Lung (tissue), 12 donors: Measurements from ENCODE around the gene ZHX3. TPM values are rescaled to one million over a fixed set of nuclear protein-coding genes. Genes with fewer than 3 reads are reported as not detected.

ENCODE experiments used
- ATAC-seq: fragments of 200-7000 bp; cut with Tn5 transposase; one replicate; pipeline ENCODE4 v1.9.1; 2020; ENCODE audit warnings: moderate number of reproducible peaks; ENCODE audit not compliant: insufficient read depth, low FRiP score
- DNase-seq, 3 donors: peaks; one replicate each; pipeline ENCODE4 v3.0.0-alpha.2; 2013 to 2017
- H3K27ac ChIP-seq, 2 donors: one replicate each; pipeline ENCODE4 v1.5.1; 2013; ENCODE audit warnings: mild to moderate bottlenecking in 2 of 2, moderate library complexity in 2 of 2, control low read depth in 1 of 2, inconsistent platforms in 1 of 2, low read depth in 1 of 2, low read length in 1 of 2
- H3K27me3 ChIP-seq, 3 donors: one replicate each; pipeline ENCODE4 v1.5.1; 2013; ENCODE audit warnings: low read length in 2 of 3; ENCODE audit not compliant: control insufficient read depth in 3 of 3, insufficient read depth in 3 of 3
- H3K36me3 ChIP-seq, 4 donors: one replicate each; pipeline ENCODE4 v1.5.1; 2013; ENCODE audit warnings: low read length in 4 of 4, mild to moderate bottlenecking in 1 of 4, moderate library complexity in 1 of 4; ENCODE audit not compliant: control insufficient read depth in 4 of 4, insufficient read depth in 4 of 4
- H3K4me1 ChIP-seq, 5 donors: one replicate each; pipeline ENCODE4 v1.5.1; 2013; ENCODE audit warnings: low read length in 5 of 5, mild to moderate bottlenecking in 2 of 5, moderate library complexity in 1 of 5; ENCODE audit not compliant: control insufficient read depth in 5 of 5, insufficient read depth in 5 of 5
- H3K4me3 ChIP-seq: one replicate; pipeline ENCODE4 v1.5.1; 2013; ENCODE audit warnings: mild to moderate bottlenecking, control low read depth, moderate library complexity
- H3K9ac ChIP-seq, 2 donors: one replicate each; pipeline ENCODE4 v1.5.1; 2013; ENCODE audit warnings: low read length in 2 of 2, control low read depth in 1 of 2; ENCODE audit not compliant: insufficient read depth in 1 of 2
- H3K9me3 ChIP-seq, 4 donors: one replicate each; pipeline ENCODE4 v1.5.1; 2013; ENCODE audit warnings: low read length in 3 of 4, mild to moderate bottlenecking in 1 of 4, moderate library complexity in 1 of 4; ENCODE audit not compliant: control insufficient read depth in 4 of 4, insufficient read depth in 3 of 4
- CTCF ChIP-seq: IDR thresholded peaks from 2 replicates; pipeline ENCODE4 v1.5.1; 2012; ENCODE audit warnings: mild to moderate bottlenecking; ENCODE audit errors: control extremely low read depth, extremely low read depth
- WGBS, 2 donors: extraction: QIAGEN DNeasy Blood & Tissue Kit; methylation state at CpG; one replicate each; pipeline ENCODE4 v1.1.7; 2013; 5-methylcytosine and 5-hydroxymethylcytosine counted together
- polyA plus RNA-seq, 2 donors: library from polyadenylated mRNA; stranded (reverse); fragments of 200-250 nt; gene quantifications; one replicate each; pipeline ENCODE4 v1.2.1, GENCODE V29; 2013
- total RNA-seq, 2 donors: library from RNA; depleted of rRNA in 1 of 2; stranded (reverse); fragments of >200 nt in 1 of 2; gene quantifications; one replicate each; pipeline ENCODE4 v1.2.1, GENCODE V29; 2014 to 2021
- donor health status: control.
- donor health status: control.
- donor health status: Bipolar disorder and iron deficiency.
- donor health status: healthy.
- donor health status: DM: yes; HTN: yes; CAD: no.

Gene ZHX3
- total and polyA plus RNA-seq, 4 donors = 8.3 to 48.2 (median 18.0) TPM

- Histone ChIP-seq H3K27me3 (no peaks in the 10 kb centered on the region), H3K9ac (no peak overlapping the region), H3K4me3 (no peak overlapping the region), H3K4me1 (peaks cover 0 to 13% (median 0%) of the 10 kb centered on the region in 5 donors), H3K36me3 (peaks cover 0 to 3% (median 0%) of the 10 kb centered on the region in 4 donors), H3K27ac (no peak overlapping the region), H3K9me3 (no peaks in the 10 kb centered on the region)
- no peak for TF ChIP-seq CTCF
- ATAC-seq = no peak
- no peak for DNase-seq
- WGBS, 2 donors = 80 to 83% methylated on average over 2 of the region's 2 CpGs
Measured at GRCh38 chr20:41261790-41262717, 55.5 kb downstream of the ZHX3 start.

DNA sequence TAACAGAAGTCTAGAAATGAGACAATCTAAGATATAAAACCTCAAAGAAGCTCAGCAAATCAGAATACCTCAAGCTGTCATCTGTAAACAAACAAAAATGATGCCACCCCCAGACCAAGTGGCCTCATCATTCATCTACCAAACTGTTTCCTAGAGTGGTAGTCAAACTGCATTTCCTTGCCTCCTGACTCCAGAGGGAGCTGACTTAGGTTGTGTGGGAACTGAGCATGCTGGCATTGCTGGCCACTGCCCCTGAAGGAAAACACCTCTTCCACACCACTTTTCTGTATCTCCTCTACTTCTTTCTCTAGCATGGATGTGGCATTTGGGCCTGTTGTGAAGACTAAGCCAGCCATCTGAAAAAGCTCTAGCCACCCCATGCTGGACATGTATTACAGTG, 56.3 kb downstream of the ZHX3 start:
- no peak for TF ChIP-seq CTCF
- DNase-seq = no peak
- Histone ChIP-seq H3K27ac (no peak overlapping the region), H3K4me3 (no peak overlapping the region), H3K9ac (no peak overlapping the region), H3K4me1 (peaks cover 0 to 13% (median 0%) of the 10 kb centered on the region in 5 donors), H3K36me3 (peaks cover 0 to 2% (median 0%) of the 10 kb centered on the region in 4 donors), H3K9me3 (no peaks in the 10 kb centered on the region), H3K27me3 (no peaks in the 10 kb centered on the region)
- ATAC-seq = no peak

GRCh38 chr20:41260734-41261220, 56.8 kb downstream of the ZHX3 start:
- Histone ChIP-seq H3K9me3 (no peaks in the 10 kb centered on the region), H3K27ac (no peak overlapping the region), H3K4me1 (peaks cover 0 to 13% (median 0%) of the 10 kb centered on the region in 5 donors), H3K27me3 (no peaks in the 10 kb centered on the region), H3K36me3 (no peaks in the 10 kb centered on the region), H3K9ac (no peak overlapping the region), H3K4me3 (no peak overlapping the region)
- DNase-seq (peak in 1 of 3 donors; percentile 15), ATAC-seq (no peak)
- no peak for TF ChIP-seq CTCF
- 77 to 89% methylated on average over 1 of the region's 1 CpG for WGBS, 2 donors
